OCI-LY3 (cell line): Measurements from ENCODE around the gene RAB11FIP2.

ENCODE experiments used
- H2AFZ ChIP-seq: fragments of 200-600, 300-600 bp; shearing (Covaris generic); 2 replicates; pipeline ENCODE4 v1.6.0; 2014; ENCODE audit warnings: antibody characterized with exemption, low read depth, low read length
- H3K27ac ChIP-seq: fragments of 200-600, 300-600 bp; sonication (generic); 2 replicates; pipeline ENCODE4 v1.5.1; 2014; ENCODE audit warnings: mild to moderate bottlenecking, low read length, moderate library complexity, mixed read lengths
- H3K27me3 ChIP-seq: fragments of 200-600, 300-600 bp; sonication (generic); 2 replicates; pipeline ENCODE4 v1.6.1; 2014; ENCODE audit warnings: low read depth, low read length, mixed read lengths
- H3K36me3 ChIP-seq: fragments of 200-600, 300-600 bp; sonication (generic); replicated peaks from 2 replicates; pipeline ENCODE3; 2014; ENCODE audit warnings: low read depth, low read length, mixed read lengths
- H3K4me1 ChIP-seq: fragments of 300-600, 200-600 bp; sonication (generic); 2 replicates; pipeline ENCODE4 v1.6.1; 2014; ENCODE audit warnings: low read length, mixed read lengths
- H3K4me2 ChIP-seq: fragments of 200-600, 300-600 bp; sonication (generic); 2 replicates; pipeline ENCODE4 v1.6.1; 2014; ENCODE audit warnings: low read length, mixed read lengths
- H3K4me3 ChIP-seq: fragments of 300-600, 200-600 bp; sonication (generic); 2 replicates; pipeline ENCODE4 v1.5.1; 2014; ENCODE audit warnings: antibody characterized with exemption, mild to moderate bottlenecking, low read length, moderate library complexity
- H3K79me2 ChIP-seq: fragments of 300-600, 200-600 bp; shearing (Covaris generic); 2 replicates; pipeline ENCODE4 v1.6.1; 2014; ENCODE audit warnings: mild to moderate bottlenecking, low read length, mixed read lengths
- H3K9ac ChIP-seq: fragments of 300-600, 200-600 bp; shearing (Covaris generic); 2 replicates; pipeline ENCODE4 v1.6.0; 2014; ENCODE audit warnings: mild to moderate bottlenecking, low read length, moderate library complexity
- H3K9me3 ChIP-seq: fragments of 200-600, 300-600 bp; shearing (Covaris generic); 2 replicates; pipeline ENCODE4 v1.6.1; 2014; ENCODE audit warnings: low read length, mixed read lengths; ENCODE audit not compliant: insufficient read depth
- H4K20me1 ChIP-seq: fragments of 200-600, 300-600 bp; sonication (generic); 2 replicates; pipeline ENCODE4 v1.6.1; 2016; ENCODE audit warnings: low read length, mixed read lengths; ENCODE audit not compliant: insufficient read depth
- CTCF ChIP-seq: fragments of 200-600, 300-600 bp; sonication (generic); IDR thresholded peaks from 2 replicates; pipeline ENCODE4 v1.5.1; 2014; ENCODE audit warnings: antibody characterized with exemption, low read length, low read depth
- EZH2phosphoT487 ChIP-seq: fragments of 200-600 bp; shearing (Covaris generic); IDR thresholded peaks from 2 replicates; pipeline ENCODE4 v1.6.1; 2018; ENCODE audit warnings: antibody characterized with exemption, mixed run types, low read depth

The RAB11FIP2 gene

GRCh38 chr10:117964536-117964935, 82.2 kb downstream of the RAB11FIP2 start:
- no peak overlapping the region for H3K27ac ChIP-seq
- H2AFZ ChIP-seq, result no peak overlapping the region
- no peaks in the 10 kb centered on the region for H3K79me2 ChIP-seq
- no peaks in the 10 kb centered on the region for H3K36me3 ChIP-seq
- H3K9me3 ChIP-seq, result no peaks in the 10 kb centered on the region
- no peak overlapping the region for H3K4me3 ChIP-seq
- no peaks in the 10 kb centered on the region for H4K20me1 ChIP-seq
- H3K4me2 ChIP-seq, result no peak overlapping the region
- no peaks in the 10 kb centered on the region for H3K4me1 ChIP-seq
- no peak overlapping the region for H3K9ac ChIP-seq
- no peak for TF ChIP-seq EZH2phosphoT487
- TF ChIP-seq CTCF, result no peak
- no peaks in the 10 kb centered on the region for H3K27me3 ChIP-seq

GRCh38 chr10:117960345-117960935, 86.3 kb downstream of the RAB11FIP2 start:
- Histone ChIP-seq H3K79me2 (no peaks in the 10 kb centered on the region), H3K27ac (no peak overlapping the region), H2AFZ (no peak overlapping the region), H3K4me3 (no peak overlapping the region), H3K4me1 (no peaks in the 10 kb centered on the region), H3K4me2 (no peak overlapping the region), H3K27me3 (no peaks in the 10 kb centered on the region), H4K20me1 (no peaks in the 10 kb centered on the region), H3K9me3 (no peaks in the 10 kb centered on the region), H3K9ac (no peak overlapping the region), H3K36me3 (no peaks in the 10 kb centered on the region)
- TF ChIP-seq EZH2phosphoT487 (no peak), CTCF (no peak)

GRCh38 chr10:117956972-117957371, 89.8 kb downstream of the RAB11FIP2 start:
- H3K4me1 ChIP-seq, result no peaks in the 10 kb centered on the region
- H3K9me3 ChIP-seq, result no peaks in the 10 kb centered on the region
- H3K27ac ChIP-seq, result no peak overlapping the region
- TF ChIP-seq CTCF, result no peak
- TF ChIP-seq EZH2phosphoT487, result no peak
- no peaks in the 10 kb centered on the region for H3K27me3 ChIP-seq
- H2AFZ ChIP-seq, result no peak overlapping the region
- no peak overlapping the region for H3K4me3 ChIP-seq
- no peaks in the 10 kb centered on the region for H4K20me1 ChIP-seq
- H3K79me2 ChIP-seq, result no peaks in the 10 kb centered on the region
- H3K9ac ChIP-seq, result no peak overlapping the region
- H3K4me2 ChIP-seq, result no peak overlapping the region
- no peaks in the 10 kb centered on the region for H3K36me3 ChIP-seq

GRCh38 chr10:117955176-117955575, 91.6 kb downstream of the RAB11FIP2 start:
- H3K27me3 ChIP-seq, result no peaks in the 10 kb centered on the region
- no peaks in the 10 kb centered on the region for H3K36me3 ChIP-seq
- TF ChIP-seq CTCF, result no peak
- no peak for TF ChIP-seq EZH2phosphoT487
- H4K20me1 ChIP-seq, result no peaks in the 10 kb centered on the region
- H3K4me1 ChIP-seq, result no peaks in the 10 kb centered on the region
- H3K9me3 ChIP-seq, result no peaks in the 10 kb centered on the region
- H2AFZ ChIP-seq, result no peak overlapping the region
- no peak overlapping the region for H3K9ac ChIP-seq
- H3K79me2 ChIP-seq, result no peaks in the 10 kb centered on the region
- no peak overlapping the region for H3K4me3 ChIP-seq
- H3K27ac ChIP-seq, result no peak overlapping the region
- no peak overlapping the region for H3K4me2 ChIP-seq
